HEK293 (cell line): ENCODE data around the gene AGMO.

Experiments
- CTCF ChIA-PET: fragments of 350-600 bp; formaldehyde crosslinking; extraction: SDS; loops from one replicate; lab custom pipeline; 2021; ENCODE audit warnings: antibody characterized with exemption; lab: Yijun Ruan, JAX
- POLR2A ChIA-PET: fragments of 300-600 bp; formaldehyde crosslinking; extraction: SDS; loops from one replicate; lab custom pipeline; 2020; ENCODE audit warnings: antibody characterized with exemption, inconsistent platforms; lab: Yijun Ruan, JAX
- H3K27ac ChIP-seq: fragments of 200-500 bp; sonication (Bioruptor generic); 2 replicates; pipeline ENCODE4 v1.5.1; 2014; ENCODE audit warnings: low read depth, low read length, control low read depth, inconsistent platforms; ENCODE audit errors: extremely low read depth
- H3K36me3 ChIP-seq, 2 experiments: fragments of 200-500 bp in 1 of 2; sonication (Bioruptor generic) in 1 of 2; 1 replicate in 1 of 2; 2 replicates in 1 of 2; pipeline ENCODE4 v1.5.1; 2014 to 2017; ENCODE audit warnings: inconsistent platforms in 2 of 2, low read length in 2 of 2; ENCODE audit not compliant: control insufficient read depth in 2 of 2, insufficient read depth in 1 of 2
- H3K4me1 ChIP-seq: fragments of 200-500 bp; sonication (Bioruptor generic); 2 replicates; pipeline ENCODE4 v1.5.1; 2014; ENCODE audit warnings: mild to moderate bottlenecking, low read length, inconsistent platforms; ENCODE audit not compliant: control insufficient read depth, insufficient read depth
- H3K4me3 ChIP-seq: 2 replicates; pipeline ENCODE4 v1.5.1; 2011; ENCODE audit warnings: low read depth, mild to moderate bottlenecking, control low read depth, low read length, moderate library complexity
- H3K9me3 ChIP-seq: fragments of 200-500 bp; sonication (Bioruptor generic); 2 replicates; pipeline ENCODE4 v1.5.1; 2014; ENCODE audit warnings: low read depth, low read length, inconsistent platforms; ENCODE audit not compliant: control insufficient read depth, insufficient read depth
- FEZF1 ChIP-seq: fragments of 450-650 bp; formaldehyde crosslinking; IDR thresholded peaks from 2 replicates; pipeline ENCODE4 v1.5.1; 2016; ENCODE audit warnings: missing biosample characterization, missing genetic modification characterization
- GFI1B ChIP-seq: fragments of 450-650 bp; formaldehyde crosslinking; IDR thresholded peaks from 2 replicates; pipeline ENCODE4 v1.5.1; 2016; ENCODE audit warnings: missing biosample characterization, missing genetic modification characterization
- HOXC10 ChIP-seq: sonication (generic); formaldehyde crosslinking; IDR thresholded peaks from 2 replicates; pipeline ENCODE4 v1.8.1; 2023; ENCODE audit warnings: mild to moderate bottlenecking, missing genetic modification reagents
- IKZF3 ChIP-seq: fragments of 450-650 bp; IDR thresholded peaks from 2 replicates; pipeline ENCODE4 v1.5.0; 2018; ENCODE audit warnings: missing biosample characterization, mild to moderate bottlenecking, missing genetic modification characterization, moderate library complexity
- KLF1 ChIP-seq: fragments of 450-650 bp; formaldehyde crosslinking; IDR thresholded peaks from 2 replicates; pipeline ENCODE4 v1.5.1; 2016; ENCODE audit warnings: missing biosample characterization, missing genetic modification characterization
- KLF16 ChIP-seq: fragments of 450-650 bp; formaldehyde crosslinking; IDR thresholded peaks from 2 replicates; pipeline ENCODE4 v1.5.1; 2017; ENCODE audit warnings: missing biosample characterization, missing genetic modification characterization
- KLF7 ChIP-seq: fragments of 450-650 bp; formaldehyde crosslinking; IDR thresholded peaks from 2 replicates; pipeline ENCODE4 v1.5.1; 2016; ENCODE audit warnings: missing biosample characterization, missing genetic modification characterization, borderline replicate concordance
- KLF9 ChIP-seq: fragments of 450-650 bp; formaldehyde crosslinking; IDR thresholded peaks from 2 replicates; pipeline ENCODE4 v1.5.1; 2016; ENCODE audit warnings: missing biosample characterization, missing genetic modification characterization, low read depth
- MEIS1 ChIP-seq: sonication (generic); formaldehyde crosslinking; IDR thresholded peaks from 2 replicates; pipeline ENCODE4 v1.8.1; 2022; ENCODE audit warnings: missing genetic modification reagents, mild to moderate bottlenecking, borderline replicate concordance
- SP7 ChIP-seq: fragments of 450-650 bp; formaldehyde crosslinking; IDR thresholded peaks from 2 replicates; pipeline ENCODE4 v1.5.1; 2016; ENCODE audit warnings: missing biosample characterization, missing genetic modification characterization
- YY1 ChIP-seq: fragments of 450-650 bp; formaldehyde crosslinking; IDR thresholded peaks from 2 replicates; pipeline ENCODE4 v1.5.1; 2018; ENCODE audit warnings: missing biosample characterization, missing genetic modification characterization
- ZBTB21 ChIP-seq: fragments of 450-650 bp; formaldehyde crosslinking; IDR thresholded peaks from 2 replicates; pipeline ENCODE4 v1.5.1; 2017; ENCODE audit warnings: missing biosample characterization, missing genetic modification characterization
- ZFP69B ChIP-seq: fragments of 450-650 bp; formaldehyde crosslinking; IDR thresholded peaks from 2 replicates; pipeline ENCODE4 v1.5.1; 2016; ENCODE audit warnings: missing biosample characterization, missing genetic modification characterization
- ZIC2 ChIP-seq: fragments of 450-650 bp; formaldehyde crosslinking; IDR thresholded peaks from 2 replicates; pipeline ENCODE4 v1.5.1; 2016; ENCODE audit warnings: missing biosample characterization, missing genetic modification characterization
- ZNF114 ChIP-seq: fragments of 450-650 bp; formaldehyde crosslinking; IDR thresholded peaks from 2 replicates; pipeline ENCODE4 v1.5.0; 2017; ENCODE audit warnings: missing biosample characterization, missing genetic modification characterization
- ZNF169 ChIP-seq: fragments of 450-650 bp; formaldehyde crosslinking; IDR thresholded peaks from 2 replicates; pipeline ENCODE4 v1.5.1; 2016; ENCODE audit warnings: missing biosample characterization, missing genetic modification characterization
- ZNF433 ChIP-seq: fragments of 450-650 bp; formaldehyde crosslinking; IDR thresholded peaks from 2 replicates; pipeline ENCODE4 v1.5.1; 2016; ENCODE audit warnings: missing biosample characterization, missing genetic modification characterization, low read depth
- ZNF473 ChIP-seq: fragments of 450-650 bp; formaldehyde crosslinking; IDR thresholded peaks from 2 replicates; pipeline ENCODE4 v1.5.1; 2017; ENCODE audit warnings: missing biosample characterization, missing genetic modification characterization
- ZNF488 ChIP-seq: fragments of 450-650 bp; formaldehyde crosslinking; IDR thresholded peaks from 2 replicates; pipeline ENCODE4 v1.5.1; 2016; ENCODE audit warnings: missing biosample characterization, missing genetic modification characterization
- ZNF530 ChIP-seq: fragments of 450-650 bp; formaldehyde crosslinking; IDR thresholded peaks from 2 replicates; pipeline ENCODE4 v1.5.1; 2016; ENCODE audit warnings: low read depth, missing biosample characterization, missing genetic modification characterization
- ZNF544 ChIP-seq: fragments of 450-650 bp; formaldehyde crosslinking; IDR thresholded peaks from 2 replicates; pipeline ENCODE4 v1.5.0; 2017; ENCODE audit warnings: missing biosample characterization, missing genetic modification characterization
- ZNF561 ChIP-seq: fragments of 450-650 bp; IDR thresholded peaks from 2 replicates; pipeline ENCODE4 v1.5.1; 2018; ENCODE audit warnings: missing biosample characterization, missing genetic modification characterization, borderline replicate concordance
- ZNF571 ChIP-seq: fragments of 450-650 bp; formaldehyde crosslinking; IDR thresholded peaks from 2 replicates; pipeline ENCODE4 v1.5.0; 2017; ENCODE audit warnings: missing biosample characterization, missing genetic modification characterization
- ZNF585B ChIP-seq: fragments of 450-650 bp; formaldehyde crosslinking; IDR thresholded peaks from 2 replicates; pipeline ENCODE4 v1.5.1; 2016; ENCODE audit warnings: missing biosample characterization, missing genetic modification characterization
- ZNF654 ChIP-seq: fragments of 450-650 bp; formaldehyde crosslinking; IDR thresholded peaks from 2 replicates; pipeline ENCODE4 v1.5.1; 2016; ENCODE audit warnings: low read depth, missing biosample characterization, missing genetic modification characterization
- ZNF837 ChIP-seq: fragments of 450-650 bp; formaldehyde crosslinking; IDR thresholded peaks from 2 replicates; pipeline ENCODE4 v1.5.1; 2016; ENCODE audit warnings: missing biosample characterization, missing genetic modification characterization

AGMO gene

GRCh38 chr7:15245831-15246230, 316.0 kb downstream of the AGMO start:
- TF ChIP-seq ZNF530 (tag by site-specific recombination): no peak
- TF ChIP-seq, all 188 proteins: peak for 0
- no peak overlapping the region for H3K27ac ChIP-seq
- no peaks in the 10 kb centered on the region for H3K4me1 ChIP-seq
- ChIA-PET POLR2A (no interaction called here), CTCF (no interaction called here)
- H3K36me3 ChIP-seq: no peaks in the 10 kb centered on the region
- H3K9me3 ChIP-seq: no peaks in the 10 kb centered on the region
- no peak overlapping the region for H3K4me3 ChIP-seq

GRCh38 chr7:15239801-15240200, 322.0 kb downstream of the AGMO start:
- H3K9me3 ChIP-seq: no peaks in the 10 kb centered on the region
- H3K4me1 ChIP-seq: no peaks in the 10 kb centered on the region
- TF ChIP-seq ZNF488 (no peak), SP7 (no peak), YY1 (no peak), ZNF654 (tag by site-specific recombination) (no peak), ZNF561 (tag by site-specific recombination) (no peak)
- no peaks in the 10 kb centered on the region for H3K36me3 ChIP-seq
- CTCF ChIA-PET: no interaction called here
- no peak overlapping the region for H3K4me3 ChIP-seq
- POLR2A ChIA-PET: no interaction called here
- no peak overlapping the region for H3K27ac ChIP-seq

DNA sequence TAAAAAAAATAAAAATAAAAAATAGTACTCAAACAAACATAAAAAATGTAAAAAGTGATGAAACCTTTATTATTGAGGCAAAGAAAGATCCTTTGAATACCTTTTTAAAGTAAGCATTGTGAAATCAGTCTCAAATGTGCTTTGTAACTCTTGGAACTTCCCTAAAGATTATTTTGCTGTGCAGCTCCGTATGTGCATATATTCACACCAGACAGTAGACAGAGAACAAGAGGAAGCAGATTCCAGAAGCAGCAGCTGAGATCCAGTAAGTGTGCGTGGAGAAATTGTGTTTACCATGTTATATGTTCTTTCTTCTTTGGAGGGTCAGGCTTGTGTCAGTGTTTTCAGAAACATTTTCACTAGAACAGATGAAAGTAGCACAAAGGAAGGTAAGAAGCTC, 324.9 kb downstream of the AGMO start:
- TF ChIP-seq IKZF3 (no peak), ZNF473 (no peak), ZNF571 (tag by site-specific recombination) (no peak), KLF16 (tag by site-specific recombination) (no peak), GFI1B (tag by site-specific recombination) (no peak), ZFP69B (no peak), ZIC2 (tag by site-specific recombination) (no peak), MEIS1 (CRISPR knock-in tag) (no peak), FEZF1 (tag by site-specific recombination) (no peak)
- Histone ChIP-seq H3K9me3 (no peaks in the 10 kb centered on the region), H3K36me3 (no peaks in the 10 kb centered on the region), H3K4me1 (no peaks in the 10 kb centered on the region), H3K4me3 (no peak overlapping the region), H3K27ac (no peak overlapping the region)
- CTCF ChIA-PET: interaction anchor here (0.5 kb wide), 1 partner anchor 540 kb away, joined by 5 read pairs; no protein-coding TSS in a partner anchor
- POLR2A ChIA-PET: no interaction called here

GRCh38 chr7:15234431-15234830, 327.4 kb downstream of the AGMO start:
- Histone ChIP-seq H3K4me3 (no peak overlapping the region), H3K27ac (no peak overlapping the region), H3K36me3 (no peaks in the 10 kb centered on the region), H3K9me3 (no peaks in the 10 kb centered on the region), H3K4me1 (no peaks in the 10 kb centered on the region)
- ChIA-PET POLR2A (no interaction called here), CTCF (no interaction called here)
- no peak for TF ChIP-seq ZNF585B (tag by site-specific recombination)
- TF ChIP-seq ZNF433: no peak
- TF ChIP-seq HOXC10 (CRISPR knock-in tag): no peak
- TF ChIP-seq KLF1: no peak
- no peak for TF ChIP-seq ZNF544 (tag by site-specific recombination)
- TF ChIP-seq ZNF114 (tag by site-specific recombination): no peak
- TF ChIP-seq KLF7 (tag by site-specific recombination): no peak
- TF ChIP-seq KLF9 (tag by site-specific recombination): no peak
- no peak for TF ChIP-seq ZBTB21 (tag by site-specific recombination)
- TF ChIP-seq ZNF837 (tag by site-specific recombination): no peak
- TF ChIP-seq ZNF169 (tag by site-specific recombination): no peak
- TF ChIP-seq, all 188 proteins: peak for 0
